K562 (cell line): Measurements from ENCODE around the gene SHISA7. TPM values are rescaled to one million over a fixed set of nuclear protein-coding genes. Genes with fewer than 3 reads are reported as not detected.

Experiments used
- ATAC-seq: fragments of 200-7000 bp; cut with Tn5 transposase; 3 replicates; pipeline ENCODE4 v1.9.1; 2020; ENCODE audit warnings: moderate library complexity
- Bru-seq: library from RNA; stranded (reverse); fragments of 400-500 nt; gene quantifications from one replicate; lab custom pipeline; 2021; lab: Mats Ljungman, UMichigan
- BruChase-seq, 2 experiments: library from RNA; stranded (reverse); fragments of 400-500 nt; gene quantifications; one replicate each; lab custom pipeline; 2021; lab: Mats Ljungman, UMichigan
- BruUV-seq: library from RNA; stranded (reverse); fragments of 400-500 nt; replicated peaks from 2 replicates; lab custom pipeline; 2021; lab: Mats Ljungman, UMichigan
- CTCF ChIA-PET: fragments of 300-600 bp; formaldehyde crosslinking; extraction: SDS; loops from one replicate; lab custom pipeline; 2021; ENCODE audit warnings: low intra/inter-chr PET ratio; lab: Yijun Ruan, JAX
- POLR2A ChIA-PET: fragments of 300-600, 350-650 bp; sonication (Branson Sonifier 250); formaldehyde crosslinking; extraction: SDS; loops from one replicate; lab custom pipeline; 2021; ENCODE audit warnings: antibody characterized with exemption, inconsistent platforms; lab: Yijun Ruan, JAX
- DNase-seq, 4 experiments: peaks; one replicate each; pipeline versions ENCODE4 v3.0.0 to v3.0.0-alpha.2; 2011 to 2018; ENCODE audit warnings: low spot score in 3 of 4, mixed read lengths in 3 of 4; ENCODE audit errors: extremely low read depth in 1 of 4
- FAIRE-seq: peaks from 2 replicates; lab custom pipeline; 2011; peaks lifted over from hg19 to GRCh38; lab: Jason Lieb, UNC
- H2AFZ ChIP-seq: 2 replicates; pipeline ENCODE4 v1.6.0; 2011; ENCODE audit warnings: low read depth, low read length, control low read depth, inconsistent platforms
- H3K27ac ChIP-seq: fragments of 200-600 bp; 3 replicates; pipeline ENCODE4 v1.8.0; 2011; ENCODE audit warnings: low read depth, mild to moderate bottlenecking, control low read depth, inconsistent platforms, low read length, moderate library complexity, mixed read lengths; ENCODE audit errors: extremely low read depth
- H3K27me3 ChIP-seq, 2 experiments: fragments of 300-600 bp in 1 of 2; 2 replicates in 1 of 2; 3 replicates in 1 of 2; pipeline versions ENCODE4 v1.6.0 to v1.8.0; 2011; ENCODE audit warnings: inconsistent platforms in 2 of 2, low read length in 2 of 2, mild to moderate bottlenecking in 1 of 2, mixed read lengths in 1 of 2, moderate library complexity in 1 of 2; ENCODE audit not compliant: control insufficient read depth in 2 of 2, insufficient read depth in 2 of 2
- H3K36me3 ChIP-seq: fragments of 300-600 bp; 3 replicates; pipeline ENCODE4 v1.8.0; 2011; ENCODE audit warnings: mild to moderate bottlenecking, low read length, inconsistent platforms; ENCODE audit not compliant: control insufficient read depth, insufficient read depth
- H3K4me1 ChIP-seq, 2 experiments: fragments of 200-600 bp in 1 of 2; replicated peaks in 1 of 2; 2 replicates in 1 of 2; 3 replicates in 1 of 2; pipeline versions ENCODE4 v1.5.1 to v1.8.0; 2011; ENCODE audit warnings: inconsistent platforms in 2 of 2, low read length in 2 of 2, mild to moderate bottlenecking in 1 of 2, mixed read lengths in 1 of 2, moderate library complexity in 1 of 2; ENCODE audit not compliant: control insufficient read depth in 2 of 2, insufficient read depth in 2 of 2
- H3K4me2 ChIP-seq: 2 replicates; pipeline ENCODE4 v1.6.1; 2011; ENCODE audit warnings: low read length, control low read depth, inconsistent platforms, mixed read lengths; ENCODE audit not compliant: insufficient read depth
- H3K4me3 ChIP-seq: fragments of 200-600 bp; sonication (generic), shearing (Covaris generic); 2 replicates; pipeline ENCODE4 v1.5.1; 2016; ENCODE audit warnings: control low read depth, inconsistent platforms
- H3K79me2 ChIP-seq: fragments of 200-600 bp; 3 replicates; pipeline ENCODE4 v1.8.0; 2011; ENCODE audit warnings: low read length, inconsistent platforms; ENCODE audit not compliant: control insufficient read depth, insufficient read depth
- H3K9ac ChIP-seq, 2 experiments: 2 replicates each; pipeline versions ENCODE4 v1.6.0 to v1.6.1; 2011; ENCODE audit warnings: low read depth in 2 of 2, low read length in 2 of 2, control low read depth in 1 of 2, inconsistent platforms in 1 of 2, mild to moderate bottlenecking in 1 of 2, mixed read lengths in 1 of 2; ENCODE audit not compliant: insufficient read depth in 1 of 2
- H3K9me1 ChIP-seq: one replicate; pipeline ENCODE4 v1.6.0; 2011; ENCODE audit warnings: inconsistent platforms, mild to moderate bottlenecking, low read length, moderate library complexity; ENCODE audit not compliant: control insufficient read depth, insufficient read depth
- H3K9me3 ChIP-seq: replicated peaks from 2 replicates; pipeline ENCODE4 v1.5.1; 2011; ENCODE audit warnings: low read depth, low read length, inconsistent platforms; ENCODE audit not compliant: control insufficient read depth, insufficient read depth
- H4K20me1 ChIP-seq: replicated peaks from 2 replicates; pipeline ENCODE4 v1.6.1; 2011; ENCODE audit warnings: low read length, inconsistent platforms, mixed read lengths; ENCODE audit not compliant: control insufficient read depth, insufficient read depth
- FOXK2 ChIP-seq, 2 experiments: fragments of 450-650 bp; IDR thresholded peaks in 1 of 2; conservative IDR thresholded peaks in 1 of 2; 2 replicates each; pipeline ENCODE4 v1.6.1; 2016; ENCODE audit warnings: low read depth in 2 of 2, mild to moderate bottlenecking in 1 of 2
- FOXP4 ChIP-seq: sonication (generic); formaldehyde crosslinking; IDR thresholded peaks from 2 replicates; pipeline ENCODE4 v1.8.0; 2022; ENCODE audit warnings: mild to moderate bottlenecking, missing genetic modification reagents, borderline replicate concordance
- GATA2 ChIP-seq: sonication (generic); formaldehyde crosslinking; IDR thresholded peaks from 2 replicates; pipeline ENCODE4 v1.4.0; 2020; ENCODE audit warnings: mild to moderate bottlenecking, missing genetic modification reagents
- MNT ChIP-seq, 2 experiments: fragments of 450-650 bp; conservative IDR thresholded peaks; 2 replicates each; pipeline ENCODE4 v1.6.1; 2017; ENCODE audit warnings: mild to moderate bottlenecking in 2 of 2, moderate library complexity in 2 of 2
- SIN3B ChIP-seq: fragments of 450-650 bp; IDR thresholded peaks from 2 replicates; pipeline ENCODE4 v1.6.1; 2017; ENCODE audit warnings: low read depth, mild to moderate bottlenecking, moderate library complexity
- SMARCB1 ChIP-seq: IDR thresholded peaks from 2 replicates; pipeline ENCODE4 v1.6.1; 2011; ENCODE audit warnings: improper control_type of control experiment, low read depth; ENCODE audit not compliant: insufficient read length
- ZBTB2 ChIP-seq: fragments of 450-650 bp; IDR thresholded peaks from 2 replicates; pipeline ENCODE4 v1.6.1; 2016; ENCODE audit warnings: antibody characterized with exemption
- ZNF134 ChIP-seq: fragments of 250-450 bp; sonication (Bioruptor Pico); conservative IDR thresholded peaks from 2 replicates; pipeline ENCODE4 v1.4.0; 2020
- ZNF354B ChIP-seq: fragments of 250-450 bp; sonication (Bioruptor Pico); IDR thresholded peaks from 2 replicates; pipeline ENCODE4 v1.4.0; 2020
- ZNF41 ChIP-seq: fragments of 250-450 bp; sonication (Bioruptor Pico); conservative IDR thresholded peaks from 2 replicates; pipeline ENCODE4 v1.4.0; 2020; ENCODE audit warnings: mild to moderate bottlenecking
- WGBS: fragments of 100-300 bp; shearing (Covaris generic); methylation state at CpG from one replicate; pipeline ENCODE4 v1.1.6; 2016; ENCODE audit warnings: low coverage, mixed read lengths; ENCODE audit not compliant: insufficient coverage; ENCODE audit errors: missing lambda C conversion rate; 5-methylcytosine and 5-hydroxymethylcytosine counted together
- in situ Hi-C: fragments of 300-500 bp; cut with MboI; formaldehyde crosslinking; loops from 4 replicates; pipeline ENCODE4 v1.15.0; 2018; ENCODE audit warnings: inconsistent platforms, mixed read lengths
- intact Hi-C: fragments of 100-400 bp; cut with micrococcal nuclease; formaldehyde crosslinking; loops from 2 replicates; pipeline ENCODE4 v1.14.2; 2022
- long read RNA-seq, 3 experiments: library from polyadenylated mRNA in 2 of 3; library from RNA in 1 of 3; unstranded in 2 of 3; stranded (forward) in 1 of 3; transcript quantifications; one replicate each; pipeline ENCODE4 v2.0.0, GENCODE V29; 2019 to 2022
- polyA minus RNA-seq, 3 experiments: library from RNA; depleted of rRNA, polyadenylated mRNA; stranded (reverse); fragments of >200 nt; gene quantifications; 2 replicates each; pipeline ENCODE4 v1.2.3, GENCODE V29; 2011
- polyA plus RNA-seq, 8 experiments: library from polyadenylated mRNA; depleted of rRNA in 4 of 8; stranded (reverse) in 5 of 8; unstranded in 3 of 8; fragments of >200 nt; fragmentation: Nextera tagmentation in 2 of 8; fragmentation: Illumina TruSeq in 1 of 8; extraction: Ambion mirVana in 2 of 8; extraction: Trizol in 1 of 8; gene quantifications; 2 replicates each; pipeline versions ENCODE4 v1.2.1 to v1.2.3, GENCODE V29; 2011 to 2014; ENCODE audit warnings: inconsistent platforms in 1 of 8, missing spikeins in 1 of 8
- total RNA-seq, 7 experiments: library from RNA; depleted of rRNA in 6 of 7; stranded (reverse); fragments of >200 nt in 6 of 7; fragmentation: Illumina TruSeq in 2 of 7; extraction: Trizol in 2 of 7; gene quantifications; 2 replicates each; pipeline versions ENCODE4 v1.2.1 to v1.2.3, GENCODE V29; 2011 to 2021; ENCODE audit warnings: low replicate concordance in 1 of 7

Gene SHISA7
- 0.63 and 0.81 TPM in 2 replicates for total RNA-seq (2011; cell fraction: chromatin; rRNA removed; ENCODE audit: low replicate concordance)
- 0.33 and 0.39 TPM in 2 replicates for total RNA-seq (2011; cell fraction: nucleolus; rRNA removed)
- 0.29 and 0.38 TPM in 2 replicates for total RNA-seq (2011; cell fraction: nucleoplasm; rRNA removed)
- 0.05 and 0.08 TPM in 2 replicates for total RNA-seq (2014; rRNA removed)
- 0.04 and 0.13 TPM in 2 replicates for total RNA-seq (2014; rRNA removed; fragmentation: Illumina TruSeq; extraction: Trizol)
- total RNA-seq (2015; rRNA removed; fragmentation: Illumina TruSeq; extraction: Trizol) = 0.07 and 0.08 TPM in 2 replicates
- total RNA-seq (2021) = 0.34 and 0.40 TPM in 2 replicates
- polyA plus RNA-seq (2011; rRNA removed) = 0.04 and 0.07 TPM in 2 replicates
- polyA plus RNA-seq (2011; cell fraction: cytosol; rRNA removed) = 0.12 and 0.16 TPM in 2 replicates
- 0.15 and 0.51 TPM in 2 replicates for polyA plus RNA-seq (2011; cell fraction: nucleus; rRNA removed)
- 0.23 and 0.33 TPM in 2 replicates for polyA plus RNA-seq (2012)
- 0.36 TPM in 2 replicates for polyA plus RNA-seq (2014; fragmentation: Illumina TruSeq; extraction: Trizol)
- polyA plus RNA-seq (2014; fragmentation: Nextera tagmentation; extraction: Ambion mirVana) = under 1 TPM; 0.01 to 0.03 TPM
- 0.08 and 0.18 TPM in 2 replicates for polyA plus RNA-seq (2014; rRNA removed)
- 0.12 and 0.18 TPM in 2 replicates for polyA minus RNA-seq (2011; rRNA and poly(A)+ RNA removed)
- polyA minus RNA-seq (2011; cell fraction: cytosol; rRNA and poly(A)+ RNA removed) = 0.29 TPM in 1 of 2 replicates, not detected in the other
- 0.11 and 0.27 TPM in 2 replicates for polyA minus RNA-seq (2011; cell fraction: nucleus; rRNA and poly(A)+ RNA removed)
- Bru-seq, nascent RNA = percentile 38 among the genes with signal in this experiment
- BruChase-seq, experiment 1, labeled RNA remaining after a 2-hour chase = percentile 32 among the genes with signal in this experiment
- BruChase-seq, experiment 2, labeled RNA remaining after a 6-hour chase = percentile 28 among the genes with signal in this experiment
- long read RNA-seq, experiment 1, partial matches to known transcripts = 0 of 1 reads
- long read RNA-seq, experiment 1, other reads (novel, unspliced or antisense) = 1 of 1 reads
- long read RNA-seq, experiment 2, partial matches to known transcripts = 0 of 1 reads
- long read RNA-seq, experiment 2, other reads (novel, unspliced or antisense) = 1 of 1 reads
- long read RNA-seq, experiment 3 = 0 reads

GRCh38 chr19:55443045-55443823, at the start of gene SHISA7:
Gene SHISA7 (minus strand): TSS chr19:55443300. CDS start chr19:55442863, 437 bp downstream.
- Histone ChIP-seq H4K20me1 (peaks cover 10% of the 10 kb centered on the region), H3K9me1 (no peaks in the 10 kb centered on the region), H3K27me3 (peaks cover 6 to 32% of the 10 kb centered on the region in 2 experiments), H3K4me3 (0 out of 2 replicates have a peak within 1 kb of the TSS, but pooled peaks have one; percentile 0), H3K36me3 (no peaks in the 10 kb centered on the region), H3K79me2 (no peaks in the 10 kb centered on the region), H3K4me2 (peak within 1 kb of the TSS; percentile 64), H3K27ac (no peak within 1 kb of the TSS), H2AFZ (0 out of 2 replicates have a peak within 1 kb of the TSS, but pooled peaks have one; percentile 48), H3K4me1 (peaks cover 21 to 59% of the 10 kb centered on the region in 2 experiments), H3K9me3 (no peaks in the 10 kb centered on the region), H3K9ac (peak within 1 kb of the TSS in 1 of 2 experiments; percentile 68; a peak in 2 of 4 replicates)
- POLR2A ChIA-PET = no interaction called here
- FAIRE-seq (no peak), ATAC-seq (no peak), DNase-seq (peak in 3 of 4 experiments; percentile 28 to 51 (median 47))
- in situ Hi-C loops = loop anchor here (25.0 kb wide), 1 partner anchor 781 kb away; the partner anchor contains the start of gene LILRB4
- no TSS peak for BruUV-seq
- intact Hi-C loops = no loop called here
- CTCF ChIA-PET = no interaction called here
- 2% methylated on average over 19 of the region's 43 CpGs for WGBS
- TF ChIP-seq ZNF354B = no peak
- no peak for TF ChIP-seq ZNF134 (CRISPR knock-in tag)
- no peak for TF ChIP-seq SIN3B
- TF ChIP-seq FOXK2 (conservative IDR thresholded peaks at IDR 0.05 in 1 of 2, IDR thresholded peaks at IDR 0.05 in 1 of 2; ENCODE audit: low read depth in 2 of 2) = no peak
- no peak for TF ChIP-seq ZBTB2
- TF ChIP-seq MNT (conservative IDR thresholded peaks at IDR 0.05) = no peak
- TF ChIP-seq FOXP4 (CRISPR knock-in tag) = no peak
- no peak for TF ChIP-seq ZNF41
- no peak for TF ChIP-seq SMARCB1
- TF ChIP-seq GATA2 (CRISPR knock-in tag) = no peak
